ENCODE results near the gene LAMA2.

LAMA2 gene

GRCh38 chr6:128883906-128884305, 968 bp downstream of the LAMA2 start:
- TF ChIP-seq SIN3A (IDR thresholded peaks at IDR 0.05; ENCODE audit: borderline replicate concordance, insufficient read depth, low read length) (no peak), POLR2AphosphoS5 (IDR thresholded peaks at IDR 0.05; ENCODE audit: low read depth, low read length) (no peak), TAF1 (IDR thresholded peaks at IDR 0.05; ENCODE audit: borderline replicate concordance, insufficient read depth, low read length) (no peak), FOXP2 (optimal IDR thresholded peaks at IDR 0.05; ENCODE audit: borderline replicate concordance, extremely low read depth, extremely low read length, insufficient read depth) (no peak), REST (IDR thresholded peaks at IDR 0.05; ENCODE audit: insufficient read depth in 1 of 2, low read depth in 2 of 2, low read length in 2 of 2) (no peak)

GRCh38 chr6:128885381-128885780, 2.4 kb downstream of the LAMA2 start:
- TF ChIP-seq POLR2AphosphoS5 (IDR thresholded peaks at IDR 0.05; ENCODE audit: low read depth, low read length) (no peak), TAF1 (IDR thresholded peaks at IDR 0.05; ENCODE audit: borderline replicate concordance, insufficient read depth, low read length) (no peak), REST (IDR thresholded peaks at IDR 0.05; ENCODE audit: insufficient read depth in 1 of 2, low read depth in 2 of 2, low read length in 2 of 2) (no peak), FOXP2 (optimal IDR thresholded peaks at IDR 0.05; ENCODE audit: borderline replicate concordance, extremely low read depth, extremely low read length, insufficient read depth) (no peak), SIN3A (IDR thresholded peaks at IDR 0.05; ENCODE audit: borderline replicate concordance, insufficient read depth, low read length) (no peak)

DNA sequence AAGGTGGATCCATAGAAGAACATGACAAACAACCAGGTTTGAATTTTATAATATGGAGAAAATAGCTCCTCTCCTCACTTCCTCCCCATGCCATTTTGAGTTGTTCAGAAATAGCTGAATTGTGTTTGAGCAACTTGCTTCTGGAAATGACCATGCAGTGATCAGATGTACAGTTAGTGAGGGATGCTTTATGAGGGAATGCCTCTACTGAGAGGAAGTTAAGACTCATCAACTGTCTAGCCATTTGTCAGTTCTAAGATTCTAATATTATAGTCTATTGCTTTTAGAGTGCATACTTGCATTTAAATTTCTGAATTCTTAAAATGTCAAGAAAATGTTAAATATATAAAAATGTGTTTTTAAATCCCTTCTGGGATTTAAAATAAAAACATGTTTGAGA, 3.8 kb downstream of the LAMA2 start:
- TF ChIP-seq REST (IDR thresholded peaks at IDR 0.05; ENCODE audit: insufficient read depth in 1 of 2, low read depth in 2 of 2, low read length in 2 of 2), result no peak
- TF ChIP-seq POLR2AphosphoS5 (IDR thresholded peaks at IDR 0.05; ENCODE audit: low read depth, low read length), result no peak
- TF ChIP-seq SIN3A (IDR thresholded peaks at IDR 0.05; ENCODE audit: borderline replicate concordance, insufficient read depth, low read length), result no peak
- TF ChIP-seq TAF1 (IDR thresholded peaks at IDR 0.05; ENCODE audit: borderline replicate concordance, insufficient read depth, low read length), result no peak
- TF ChIP-seq FOXP2 (optimal IDR thresholded peaks at IDR 0.05; ENCODE audit: borderline replicate concordance, extremely low read depth, extremely low read length, insufficient read depth), result no peak

DNA sequence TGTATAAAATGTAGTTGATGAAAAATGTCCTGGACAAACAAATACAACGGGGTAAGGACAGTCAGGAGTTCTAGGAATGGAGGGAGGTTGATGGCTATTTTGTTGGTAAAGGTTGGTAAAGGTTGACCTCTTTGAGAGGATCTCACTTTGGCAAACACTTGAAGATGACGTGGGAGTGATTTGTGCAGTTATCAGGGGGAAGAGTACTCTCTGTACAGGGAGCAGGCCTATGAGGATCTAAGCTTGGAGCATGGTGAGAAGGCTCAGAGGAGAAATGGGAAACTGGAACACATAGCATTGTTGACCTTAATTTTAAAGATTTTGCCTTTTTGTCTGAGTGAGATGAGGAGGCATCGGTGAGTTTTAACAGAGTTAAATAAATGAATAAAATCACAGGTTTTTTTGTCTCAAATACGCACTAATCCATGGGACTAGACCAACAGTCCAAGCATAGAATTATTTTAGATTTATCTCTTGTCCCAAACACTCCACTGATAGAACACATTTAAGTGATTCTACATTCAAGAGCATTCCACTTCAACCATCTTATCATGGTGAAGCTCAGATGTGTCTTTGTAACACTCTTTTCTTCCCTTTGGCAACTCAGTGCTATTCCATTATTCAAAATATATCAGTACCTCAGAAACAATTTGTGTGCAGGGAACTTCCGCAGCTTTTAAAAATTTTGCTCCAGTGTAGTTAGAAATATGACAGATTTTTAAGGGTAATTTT, 5.7 kb downstream of the LAMA2 start:
- TF ChIP-seq SIN3A (IDR thresholded peaks at IDR 0.05; ENCODE audit: borderline replicate concordance, insufficient read depth, low read length) (no peak), REST (IDR thresholded peaks at IDR 0.05; ENCODE audit: insufficient read depth in 1 of 2, low read depth in 2 of 2, low read length in 2 of 2) (no peak), POLR2AphosphoS5 (IDR thresholded peaks at IDR 0.05; ENCODE audit: low read depth, low read length) (no peak), FOXP2 (optimal IDR thresholded peaks at IDR 0.05; ENCODE audit: borderline replicate concordance, extremely low read depth, extremely low read length, insufficient read depth) (no peak), TAF1 (IDR thresholded peaks at IDR 0.05; ENCODE audit: borderline replicate concordance, insufficient read depth, low read length) (no peak)

Data from PFSK-1 (cell line).